Suprapubic skin (tissue), 4 donors: ENCODE results near the gene TRIM9. TPM values are rescaled to one million over a fixed set of nuclear protein-coding genes. Genes with fewer than 3 reads are reported as not detected.
A peak's percentile ranks its signal among the peaks of the same experiment; 100 is the strongest.
"Not testable (repeated sequence)": the region's sequence is repeated elsewhere in the genome, so short reads cannot be mapped to it uniquely, and the experiment has no call there.

Experiments used
- DNase-seq, 2 donors: peaks; one replicate each; pipeline ENCODE4 v3.0.0-alpha.2; 2019; ENCODE audit warnings: low spot score in 2 of 2
- H3K27ac ChIP-seq: fragments of 200-600 bp; sonication (generic); one replicate; pipeline ENCODE4 v1.5.1; 2019
- H3K27me3 ChIP-seq: fragments of 200-600 bp; sonication (generic); one replicate; pipeline ENCODE4 v1.5.1; 2019
- H3K36me3 ChIP-seq: fragments of 200-600 bp; sonication (generic); one replicate; pipeline ENCODE4 v1.5.1; 2019
- H3K4me1 ChIP-seq: fragments of 200-600 bp; sonication (generic); one replicate; pipeline ENCODE4 v1.5.1; 2019
- H3K4me3 ChIP-seq: fragments of 200-600 bp; sonication (generic); one replicate; pipeline ENCODE4 v1.5.1; 2019; ENCODE audit warnings: mild to moderate bottlenecking
- H3K9me3 ChIP-seq: fragments of 200-600 bp; sonication (generic); one replicate; pipeline ENCODE4 v1.5.1; 2019
- EP300 ChIP-seq: sonication (generic); formaldehyde crosslinking; IDR thresholded peaks from one replicate; pipeline ENCODE4 v1.6.1; 2017; ENCODE audit warnings: antibody characterized with exemption
- POLR2A ChIP-seq, 2 donors: fragments of 450-650 bp; IDR thresholded peaks; one replicate each; pipeline ENCODE4 v1.6.1; 2017; ENCODE audit warnings: antibody characterized with exemption in 2 of 2, mild to moderate bottlenecking in 2 of 2, moderate library complexity in 2 of 2
- POLR2AphosphoS5 ChIP-seq, 3 donors: sonication (generic); formaldehyde crosslinking; IDR thresholded peaks; one replicate each; pipeline ENCODE4 v1.6.1; 2017; ENCODE audit warnings: antibody characterized with exemption in 3 of 3
- WGBS: methylation state at CpG from one replicate; pipeline ENCODE4 v1.1.5; 2018; 5-methylcytosine and 5-hydroxymethylcytosine counted together
- total RNA-seq, 4 donors: library from RNA; depleted of rRNA; stranded (reverse); fragments of >200 nt; gene quantifications; one replicate each; pipeline ENCODE4 v1.1.0, GENCODE V29; 2016
- TF ChIP-seq, protein P1 (sequence below), 2 donors: fragments of 200-600 bp in 1 of 2; fragments of 450-650 bp in 1 of 2; sonication (generic) in 1 of 2; IDR thresholded peaks; one replicate each; pipeline ENCODE4 v1.5.1; 2016 to 2019; ENCODE audit warnings: antibody characterized with exemption in 2 of 2, mild to moderate bottlenecking in 1 of 2, moderate library complexity in 1 of 2

Gene TRIM9
- total RNA-seq, 4 donors from 2014 or later = 0.45 to 5.0 (median 1.8) TPM

DNA sequence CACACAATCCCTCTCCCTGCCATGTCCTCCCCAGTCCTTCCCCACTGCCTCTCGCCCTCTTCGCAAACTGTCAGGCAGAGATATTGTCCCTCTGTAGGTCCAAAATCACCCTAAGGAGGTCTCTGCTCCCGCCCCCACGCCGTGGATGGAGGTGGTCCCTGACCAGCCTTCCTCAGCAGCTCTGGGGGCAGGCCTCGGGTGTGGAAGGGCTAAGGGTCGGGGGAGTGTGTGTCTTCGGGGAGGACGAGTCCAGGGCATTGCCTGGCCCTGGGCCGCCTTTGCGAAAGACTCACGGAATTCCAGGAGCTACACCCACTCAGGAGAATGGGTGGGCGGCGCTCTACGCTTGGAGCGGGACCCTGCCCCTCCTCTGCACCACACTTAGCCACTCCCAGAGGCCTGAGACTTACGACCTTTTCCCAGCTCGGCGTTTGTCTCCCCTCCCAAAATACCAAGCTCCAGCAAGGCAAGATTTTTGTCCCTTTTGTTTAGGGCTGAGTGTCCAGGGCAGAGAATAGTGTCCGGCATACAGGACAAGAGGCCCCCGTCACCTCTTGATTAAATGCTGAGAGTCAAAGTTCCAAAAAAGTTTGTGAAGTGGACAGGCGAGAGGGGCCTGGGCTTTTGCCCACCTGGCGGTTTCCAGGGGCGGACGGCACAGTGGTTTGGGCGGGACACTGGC, 151.5 kb downstream of the TRIM9 start:
- H3K4me1 ChIP-seq = peaks cover 22% of the 10 kb centered on the region
- H3K36me3 ChIP-seq = no peaks in the 10 kb centered on the region
- H3K27me3 ChIP-seq = no peaks in the 10 kb centered on the region
- H3K9me3 ChIP-seq = no peaks in the 10 kb centered on the region
- H3K4me3 ChIP-seq = peak overlapping the region; percentile 66
- peak overlapping the region; percentile 77 for H3K27ac ChIP-seq
- WGBS = 16% methylated on average over 24 of the region's 26 CpGs
- peak; percentile 81 to 82 for DNase-seq
- no peak for TF ChIP-seq EP300
- TF ChIP-seq POLR2A (IDR thresholded peaks at IDR 0.05) = no peak
- TF ChIP-seq POLR2AphosphoS5 (IDR thresholded peaks at IDR 0.05) = no peak
- TF ChIP-seq, protein P1, sequence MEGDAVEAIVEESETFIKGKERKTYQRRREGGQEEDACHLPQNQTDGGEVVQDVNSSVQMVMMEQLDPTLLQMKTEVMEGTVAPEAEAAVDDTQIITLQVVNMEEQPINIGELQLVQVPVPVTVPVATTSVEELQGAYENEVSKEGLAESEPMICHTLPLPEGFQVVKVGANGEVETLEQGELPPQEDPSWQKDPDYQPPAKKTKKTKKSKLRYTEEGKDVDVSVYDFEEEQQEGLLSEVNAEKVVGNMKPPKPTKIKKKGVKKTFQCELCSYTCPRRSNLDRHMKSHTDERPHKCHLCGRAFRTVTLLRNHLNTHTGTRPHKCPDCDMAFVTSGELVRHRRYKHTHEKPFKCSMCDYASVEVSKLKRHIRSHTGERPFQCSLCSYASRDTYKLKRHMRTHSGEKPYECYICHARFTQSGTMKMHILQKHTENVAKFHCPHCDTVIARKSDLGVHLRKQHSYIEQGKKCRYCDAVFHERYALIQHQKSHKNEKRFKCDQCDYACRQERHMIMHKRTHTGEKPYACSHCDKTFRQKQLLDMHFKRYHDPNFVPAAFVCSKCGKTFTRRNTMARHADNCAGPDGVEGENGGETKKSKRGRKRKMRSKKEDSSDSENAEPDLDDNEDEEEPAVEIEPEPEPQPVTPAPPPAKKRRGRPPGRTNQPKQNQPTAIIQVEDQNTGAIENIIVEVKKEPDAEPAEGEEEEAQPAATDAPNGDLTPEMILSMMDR (IDR thresholded peaks at IDR 0.05) = no peak

- H3K4me3 ChIP-seq, H3K27me3 ChIP-seq, DNase-seq, H3K9me3 ChIP-seq, H3K27ac ChIP-seq, H3K36me3 ChIP-seq: not testable (repeated sequence)
- H3K4me1 ChIP-seq = peaks cover 36% of the 10 kb centered on the region
- WGBS = 91% methylated on average over 8 of the region's 8 CpGs
Measured at GRCh38 chr14:50941638-50942037, 153.3 kb downstream of the TRIM9 start.

GRCh38 chr14:50941151-50941550, 153.8 kb downstream of the TRIM9 start:
- Histone ChIP-seq H3K9me3 (no peaks in the 10 kb centered on the region), H3K27ac (no peak overlapping the region), H3K27me3 (no peaks in the 10 kb centered on the region), H3K36me3 (no peaks in the 10 kb centered on the region), H3K4me3 (no peak overlapping the region), H3K4me1 (peaks cover 39% of the 10 kb centered on the region)
- TF ChIP-seq POLR2AphosphoS5 (IDR thresholded peaks at IDR 0.05) (no peak), POLR2A (IDR thresholded peaks at IDR 0.05) (no peak), EP300 (no peak)
- TF ChIP-seq, protein P1 (IDR thresholded peaks at IDR 0.05) = no peak
- DNase-seq = no peak
- 53% methylated on average over 6 of the region's 6 CpGs for WGBS

DNA sequence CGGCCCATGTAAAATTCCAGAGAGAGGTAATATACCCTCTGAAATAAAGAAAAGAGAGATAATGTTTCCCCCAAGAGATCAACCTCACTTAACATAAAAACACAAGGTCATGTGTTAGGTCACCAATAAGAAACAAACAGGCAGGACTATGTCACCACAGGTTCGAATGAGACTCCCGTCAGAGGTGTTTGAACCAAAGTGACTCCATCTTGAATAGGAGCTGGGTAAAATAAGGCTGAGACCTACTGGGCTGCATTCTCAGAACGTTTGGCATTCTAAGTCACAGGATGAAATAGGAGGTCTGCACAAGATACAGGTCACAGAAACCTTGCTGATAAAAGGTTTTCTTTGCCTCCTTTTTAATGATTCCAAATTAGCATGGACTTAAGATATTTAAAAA, 157.1 kb downstream of the TRIM9 start:
- H3K27ac ChIP-seq = peak overlapping the region; percentile 14
- no peak for TF ChIP-seq EP300
- TF ChIP-seq POLR2A (IDR thresholded peaks at IDR 0.05) = no peak
- TF ChIP-seq, protein P1 (IDR thresholded peaks at IDR 0.05) = no peak
- no peak for TF ChIP-seq POLR2AphosphoS5 (IDR thresholded peaks at IDR 0.05)
- DNase-seq = no peak
- 51% methylated on average over 4 of the region's 4 CpGs for WGBS
- H3K36me3 ChIP-seq = peaks cover 6% of the 10 kb centered on the region
- no peak overlapping the region for H3K4me3 ChIP-seq
- H3K9me3 ChIP-seq = no peaks in the 10 kb centered on the region
- H3K4me1 ChIP-seq = peaks cover 23% of the 10 kb centered on the region
- H3K27me3 ChIP-seq = no peaks in the 10 kb centered on the region

DNA sequence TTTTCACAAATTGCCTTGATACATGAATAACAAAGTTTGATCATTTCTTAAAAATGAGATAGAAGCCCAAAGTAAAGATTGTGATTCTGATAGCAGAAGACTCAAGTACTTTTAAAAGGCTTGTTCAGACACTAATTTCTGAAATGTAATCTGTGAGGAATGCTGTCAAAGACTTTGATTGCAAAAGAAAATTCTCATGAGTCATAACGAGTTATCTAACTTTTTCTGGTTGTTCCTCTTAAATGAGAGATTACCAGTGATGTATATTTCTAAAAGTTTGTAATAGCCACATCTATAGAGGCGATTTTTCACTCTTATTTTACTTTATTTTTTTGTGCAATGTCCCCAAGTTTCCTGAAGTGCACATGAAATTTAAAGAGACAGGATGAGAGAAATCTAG, 157.6 kb downstream of the TRIM9 start:
- Histone ChIP-seq H3K4me3 (no peak overlapping the region), H3K27me3 (no peaks in the 10 kb centered on the region), H3K27ac (no peak overlapping the region), H3K9me3 (no peaks in the 10 kb centered on the region), H3K4me1 (peaks cover 23% of the 10 kb centered on the region), H3K36me3 (peaks cover 6% of the 10 kb centered on the region)
- no peak for DNase-seq
- no peak for TF ChIP-seq EP300
- no peak for TF ChIP-seq POLR2AphosphoS5 (IDR thresholded peaks at IDR 0.05)
- TF ChIP-seq, protein P1 (IDR thresholded peaks at IDR 0.05) = no peak
- TF ChIP-seq POLR2A (IDR thresholded peaks at IDR 0.05) = no peak
- WGBS = 34% methylated on average over 2 of the region's 2 CpGs

DNA sequence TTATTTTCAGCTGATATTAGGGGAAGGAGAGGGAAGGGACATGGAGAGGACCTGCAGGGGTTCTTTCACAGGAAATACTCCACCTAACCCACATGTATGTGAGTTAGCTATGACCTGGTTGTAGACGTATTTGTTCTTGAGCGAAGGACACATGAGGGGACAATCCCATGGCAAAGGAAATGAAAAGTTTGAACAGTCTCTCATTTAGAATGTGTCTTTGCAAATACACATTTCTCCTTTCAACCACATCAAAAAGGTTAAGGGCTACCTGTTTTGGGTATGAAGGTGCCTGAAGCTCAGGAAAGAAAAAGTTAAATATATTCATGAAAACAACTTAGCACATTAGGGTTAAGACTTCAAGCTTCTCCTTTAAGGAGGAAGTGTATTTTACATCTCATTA, 158.0 kb downstream of the TRIM9 start:
- H3K4me3 ChIP-seq = no peak overlapping the region
- 65% methylated on average over 2 of the region's 2 CpGs for WGBS
- no peaks in the 10 kb centered on the region for H3K9me3 ChIP-seq
- no peak overlapping the region for H3K27ac ChIP-seq
- TF ChIP-seq POLR2AphosphoS5 (IDR thresholded peaks at IDR 0.05) (no peak), POLR2A (IDR thresholded peaks at IDR 0.05) (no peak), EP300 (no peak)
- TF ChIP-seq, protein P1 (IDR thresholded peaks at IDR 0.05) = no peak
- no peaks in the 10 kb centered on the region for H3K27me3 ChIP-seq
- H3K36me3 ChIP-seq = peaks cover 6% of the 10 kb centered on the region
- H3K4me1 ChIP-seq = peaks cover 23% of the 10 kb centered on the region
- no peak for DNase-seq
